Measurements from ENCODE around the gene CDC42BPA.

GRCh38 chr1:226948051-226948450 lies 370.2 kb downstream of the CDC42BPA start:
- TF ChIP-seq, protein P1, sequence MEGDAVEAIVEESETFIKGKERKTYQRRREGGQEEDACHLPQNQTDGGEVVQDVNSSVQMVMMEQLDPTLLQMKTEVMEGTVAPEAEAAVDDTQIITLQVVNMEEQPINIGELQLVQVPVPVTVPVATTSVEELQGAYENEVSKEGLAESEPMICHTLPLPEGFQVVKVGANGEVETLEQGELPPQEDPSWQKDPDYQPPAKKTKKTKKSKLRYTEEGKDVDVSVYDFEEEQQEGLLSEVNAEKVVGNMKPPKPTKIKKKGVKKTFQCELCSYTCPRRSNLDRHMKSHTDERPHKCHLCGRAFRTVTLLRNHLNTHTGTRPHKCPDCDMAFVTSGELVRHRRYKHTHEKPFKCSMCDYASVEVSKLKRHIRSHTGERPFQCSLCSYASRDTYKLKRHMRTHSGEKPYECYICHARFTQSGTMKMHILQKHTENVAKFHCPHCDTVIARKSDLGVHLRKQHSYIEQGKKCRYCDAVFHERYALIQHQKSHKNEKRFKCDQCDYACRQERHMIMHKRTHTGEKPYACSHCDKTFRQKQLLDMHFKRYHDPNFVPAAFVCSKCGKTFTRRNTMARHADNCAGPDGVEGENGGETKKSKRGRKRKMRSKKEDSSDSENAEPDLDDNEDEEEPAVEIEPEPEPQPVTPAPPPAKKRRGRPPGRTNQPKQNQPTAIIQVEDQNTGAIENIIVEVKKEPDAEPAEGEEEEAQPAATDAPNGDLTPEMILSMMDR (IDR thresholded peaks at IDR 0.05), result no peak
- no peak for TF ChIP-seq EP300 (IDR thresholded peaks at IDR 0.05)
- TF ChIP-seq POLR2A (IDR thresholded peaks at IDR 0.05), result no peak
